NCI-H2081 treated with DMSO at 0.1 percent for 48 hours (cell line): ENCODE measurements around the gene ITGB2.

Experiments
- DNase-seq: peaks from one replicate; lab custom pipeline; 2025; lab: John Stamatoyannopoulos, UW

The ITGB2 gene

GRCh38 chr21:44910229-44911067, 10.3 kb downstream of the ITGB2 start:
- DNase-seq: no peak

GRCh38 chr21:44909719-44910118, 11.0 kb downstream of the ITGB2 start:
- DNase-seq: no peak

- no peak for DNase-seq
Measured at GRCh38 chr21:44908908-44909307, 11.8 kb downstream of the ITGB2 start.

- DNase-seq: no peak
Measured at GRCh38 chr21:44907966-44908895, 12.5 kb downstream of the ITGB2 start.

- DNase-seq: no peak
Measured at GRCh38 chr21:44907225-44907965, 13.3 kb downstream of the ITGB2 start.

- no peak for DNase-seq
Measured at GRCh38 chr21:44905728-44906090, 15.0 kb downstream of the ITGB2 start.

GRCh38 chr21:44905016-44905727, 15.5 kb downstream of the ITGB2 start:
- no peak for DNase-seq

- no peak for DNase-seq
Measured at GRCh38 chr21:44904141-44904923, 16.4 kb downstream of the ITGB2 start.

GRCh38 chr21:44903689-44904088, 17.0 kb downstream of the ITGB2 start:
- DNase-seq: no peak

- DNase-seq: no peak
Measured at GRCh38 chr21:44903050-44903685, 17.5 kb downstream of the ITGB2 start.

- no peak for DNase-seq
Measured at GRCh38 chr21:44902268-44903049, 18.2 kb downstream of the ITGB2 start.

- no peak for DNase-seq
Measured at GRCh38 chr21:44901391-44902074, 19.2 kb downstream of the ITGB2 start.

- DNase-seq: no peak
Measured at GRCh38 chr21:44900559-44901251, 20.0 kb downstream of the ITGB2 start.

- no peak for DNase-seq
Measured at GRCh38 chr21:44899768-44900558, 20.7 kb downstream of the ITGB2 start.

- no peak for DNase-seq
Measured at GRCh38 chr21:44898851-44899767, 21.6 kb downstream of the ITGB2 start.

- DNase-seq: no peak
Measured at GRCh38 chr21:44898011-44898488, 22.6 kb downstream of the ITGB2 start.
